Fibroblast of pulmonary artery (primary cell): ENCODE measurements around the gene LRRC23.

Source experiments
- DNase-seq: peaks from one replicate; pipeline ENCODE4 v3.0.0-alpha.2; 2010; ENCODE audit warnings: low read depth
- H3K4me3 ChIP-seq: replicated peaks from 2 replicates; pipeline ENCODE4 v1.5.1; 2011; ENCODE audit warnings: low read depth, mild to moderate bottlenecking, control low read depth, low read length, moderate library complexity
- CTCF ChIP-seq: IDR thresholded peaks from 2 replicates; pipeline ENCODE4 v1.5.1; 2011; ENCODE audit warnings: mild to moderate bottlenecking, control low read depth, low read length, inconsistent platforms; ENCODE audit errors: missing control alignments

LRRC23 gene

GRCh38 chr12:6954316-6955107 is 49.9 kb downstream of the LRRC23 start:
- no peak overlapping the region for H3K4me3 ChIP-seq
- TF ChIP-seq CTCF = no peak
- no peak for DNase-seq

DNA sequence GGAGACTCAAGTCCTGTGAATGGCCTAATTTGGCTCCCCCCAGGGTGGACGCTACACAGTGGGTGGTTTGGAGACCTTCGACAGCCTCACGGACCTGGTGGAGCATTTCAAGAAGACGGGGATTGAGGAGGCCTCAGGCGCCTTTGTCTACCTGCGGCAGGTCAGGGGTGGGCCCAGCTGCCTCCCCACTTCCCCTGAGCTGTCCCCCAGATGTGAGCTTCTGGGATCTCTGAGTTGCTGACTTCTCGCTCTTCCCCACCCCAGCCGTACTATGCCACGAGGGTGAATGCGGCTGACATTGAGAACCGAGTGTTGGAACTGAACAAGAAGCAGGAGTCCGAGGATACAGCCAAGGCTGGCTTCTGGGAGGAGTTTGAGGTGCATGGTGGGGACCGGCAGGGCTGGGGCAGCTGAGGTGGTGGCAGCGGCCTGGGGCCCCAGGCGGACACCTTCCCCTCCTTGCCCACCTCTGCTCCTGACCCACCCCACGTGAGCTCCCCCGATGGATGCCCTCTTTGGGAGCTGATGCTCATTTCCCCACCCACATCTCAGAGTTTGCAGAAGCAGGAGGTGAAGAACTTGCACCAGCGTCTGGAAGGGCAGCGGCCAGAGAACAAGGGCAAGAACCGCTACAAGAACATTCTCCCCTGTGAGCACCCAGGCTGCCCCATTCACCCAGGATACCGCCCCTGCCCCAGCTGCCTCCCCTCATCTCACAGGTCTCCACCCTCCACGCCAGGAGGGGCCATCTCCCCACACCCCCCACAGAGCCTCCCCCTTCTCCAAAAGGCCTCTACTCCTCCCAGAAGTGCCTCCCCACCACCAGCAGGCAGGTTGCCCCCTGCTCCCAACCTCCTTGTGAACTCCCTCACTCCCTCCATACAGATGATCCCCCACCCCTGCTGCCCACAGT is 50.7 kb downstream of the LRRC23 start:
- H3K4me3 ChIP-seq = no peak overlapping the region
- no peak for TF ChIP-seq CTCF
- DNase-seq = no peak

GRCh38 chr12:6956021-6956727 is 51.6 kb downstream of the LRRC23 start:
- DNase-seq = no peak
- TF ChIP-seq CTCF = no peak
- H3K4me3 ChIP-seq = no peak overlapping the region

- TF ChIP-seq CTCF = no peak
- no peak overlapping the region for H3K4me3 ChIP-seq
- DNase-seq = no peak
Measured at GRCh38 chr12:6957151-6957701, 52.6 kb downstream of the LRRC23 start.

DNA sequence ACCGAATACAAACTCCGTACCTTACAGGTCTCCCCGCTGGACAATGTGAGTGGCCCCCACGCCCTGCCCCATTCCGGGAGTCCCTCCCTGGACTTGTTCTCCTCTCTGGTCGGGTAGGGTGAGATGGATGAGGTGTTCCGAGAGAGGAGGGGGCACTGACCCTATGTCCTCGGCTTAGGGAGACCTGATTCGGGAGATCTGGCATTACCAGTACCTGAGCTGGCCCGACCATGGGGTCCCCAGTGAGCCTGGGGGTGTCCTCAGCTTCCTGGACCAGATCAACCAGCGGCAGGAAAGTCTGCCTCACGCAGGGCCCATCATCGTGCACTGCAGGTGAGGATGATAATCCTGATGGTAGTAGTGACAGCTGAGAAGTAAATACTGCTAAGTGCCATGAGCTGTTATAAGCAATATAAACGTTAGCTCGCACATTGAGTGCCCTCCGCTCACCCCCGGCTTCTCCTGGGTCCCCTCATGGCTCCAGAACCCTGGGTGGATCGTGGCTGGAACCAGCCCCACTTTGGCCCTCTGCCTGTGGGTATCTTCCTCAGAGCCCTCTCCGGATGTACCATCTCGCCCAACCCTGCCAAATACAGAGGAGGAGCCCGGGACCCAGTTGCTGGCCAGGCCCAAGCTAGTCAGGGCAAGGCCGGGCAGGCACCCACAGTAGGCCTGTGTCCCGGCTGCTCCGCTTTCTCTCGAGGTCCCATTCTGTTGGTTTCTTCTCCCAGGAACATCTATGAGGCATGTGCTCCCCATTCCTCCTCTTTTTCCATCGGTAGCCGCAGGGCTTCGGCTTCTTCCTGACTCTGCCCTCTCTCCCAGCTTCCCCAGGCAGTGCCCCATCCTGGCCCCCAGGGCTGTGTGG is 53.4 kb downstream of the LRRC23 start:
- no peak for TF ChIP-seq CTCF
- no peak overlapping the region for H3K4me3 ChIP-seq
- no peak for DNase-seq

- DNase-seq = no peak
- no peak overlapping the region for H3K4me3 ChIP-seq
- no peak for TF ChIP-seq CTCF
Measured at GRCh38 chr12:6958609-6959057, 54.0 kb downstream of the LRRC23 start.
